HG03558 (cell line): ENCODE measurements around the gene PTX4.

Experiments used
- ATAC-seq: cut with Tn5 transposase; IDR thresholded peaks from one replicate; pipeline ENCODE4 v1.9.1; 2021; ENCODE audit warnings: moderate number of reproducible peaks; ENCODE audit not compliant: unreplicated experiment; ENCODE audit errors: extremely low read depth

The PTX4 gene

DNA sequence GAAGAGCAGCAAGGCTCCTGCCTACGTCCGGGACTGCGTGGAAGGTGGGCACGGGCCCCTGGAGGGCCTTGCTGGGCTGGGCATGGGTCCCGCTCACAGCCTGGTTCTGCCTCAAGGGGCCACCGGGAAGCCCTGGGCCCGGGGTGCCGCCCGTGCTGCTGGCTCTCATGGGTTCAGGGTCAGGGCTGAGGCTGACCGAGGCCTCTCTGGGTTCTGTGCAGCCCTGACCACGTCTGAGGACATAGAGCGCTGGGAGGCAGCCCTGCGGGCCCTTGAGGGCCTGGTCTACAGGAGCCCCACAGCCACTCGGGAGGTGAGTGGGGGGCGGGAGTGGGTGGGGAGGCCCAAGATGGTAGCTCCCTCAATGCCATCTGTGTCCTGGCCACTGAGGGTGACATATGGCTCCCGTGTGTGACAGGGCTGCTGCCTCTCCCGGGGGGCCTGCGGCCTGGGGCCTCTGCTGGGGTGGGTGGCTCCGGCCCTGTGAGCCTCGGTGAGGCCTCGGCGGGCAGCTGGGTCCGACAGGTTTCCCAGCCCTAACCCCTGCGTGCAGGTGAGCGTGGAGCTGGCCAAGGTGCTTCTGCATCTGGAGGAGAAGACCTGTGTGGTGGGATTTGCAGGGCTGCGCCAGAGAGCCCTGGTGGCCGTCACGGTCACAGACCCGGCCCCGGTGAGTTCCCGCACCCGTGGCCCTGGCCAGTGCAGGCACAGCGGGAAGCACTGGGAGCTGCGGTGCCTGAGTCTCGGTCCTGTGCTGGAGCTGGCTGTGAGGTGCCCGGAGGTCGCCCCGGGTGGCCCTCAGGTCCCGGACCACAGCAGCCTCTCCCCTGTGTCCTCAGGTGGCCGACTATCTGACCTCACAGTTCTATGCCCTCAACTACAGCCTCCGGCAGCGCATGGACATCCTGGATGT, 13.6 kb upstream of the PTX4 start:
- ATAC-seq: no peak

GRCh38 chr16:1501630-1502029, 12.9 kb upstream of the PTX4 start:
- ATAC-seq: no peak

DNA sequence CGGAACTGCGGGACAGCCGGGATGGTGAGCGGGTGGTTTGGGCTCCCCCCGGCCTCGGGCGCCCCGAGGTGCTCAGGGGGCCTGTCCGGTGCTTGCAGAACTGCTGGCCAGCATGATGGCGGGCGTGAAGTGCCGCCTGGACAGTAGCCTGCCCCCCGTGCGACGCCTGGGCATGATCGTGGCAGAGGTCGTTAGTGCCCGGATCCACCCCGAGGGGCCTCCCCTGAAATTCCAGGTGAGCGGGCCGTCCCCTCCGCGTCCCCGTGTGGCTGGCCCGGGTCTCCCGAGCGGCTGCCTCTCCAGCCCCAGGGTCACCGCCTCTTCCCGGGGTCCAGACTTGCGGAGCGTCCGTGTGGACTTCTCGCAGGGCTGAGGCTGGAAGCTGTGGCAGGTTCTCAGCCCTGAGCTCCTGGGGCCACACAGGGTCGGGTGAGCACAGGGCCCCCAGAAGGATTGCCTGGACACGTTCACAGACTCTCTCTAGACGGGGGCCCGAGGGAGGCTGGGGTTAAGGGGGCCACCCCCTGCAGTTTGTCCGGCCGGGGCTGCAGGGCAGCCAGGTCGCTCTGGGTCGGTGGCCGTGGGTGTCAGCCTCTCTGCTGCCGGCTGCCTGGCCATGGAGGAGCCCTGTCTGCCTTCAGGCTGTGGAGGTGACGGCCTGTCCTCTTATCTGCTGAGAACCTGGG, 11.9 kb upstream of the PTX4 start:
- no peak for ATAC-seq

- ATAC-seq: no peak
Observed at GRCh38 chr16:1499756-1500464, 11.2 kb upstream of the PTX4 start.

DNA sequence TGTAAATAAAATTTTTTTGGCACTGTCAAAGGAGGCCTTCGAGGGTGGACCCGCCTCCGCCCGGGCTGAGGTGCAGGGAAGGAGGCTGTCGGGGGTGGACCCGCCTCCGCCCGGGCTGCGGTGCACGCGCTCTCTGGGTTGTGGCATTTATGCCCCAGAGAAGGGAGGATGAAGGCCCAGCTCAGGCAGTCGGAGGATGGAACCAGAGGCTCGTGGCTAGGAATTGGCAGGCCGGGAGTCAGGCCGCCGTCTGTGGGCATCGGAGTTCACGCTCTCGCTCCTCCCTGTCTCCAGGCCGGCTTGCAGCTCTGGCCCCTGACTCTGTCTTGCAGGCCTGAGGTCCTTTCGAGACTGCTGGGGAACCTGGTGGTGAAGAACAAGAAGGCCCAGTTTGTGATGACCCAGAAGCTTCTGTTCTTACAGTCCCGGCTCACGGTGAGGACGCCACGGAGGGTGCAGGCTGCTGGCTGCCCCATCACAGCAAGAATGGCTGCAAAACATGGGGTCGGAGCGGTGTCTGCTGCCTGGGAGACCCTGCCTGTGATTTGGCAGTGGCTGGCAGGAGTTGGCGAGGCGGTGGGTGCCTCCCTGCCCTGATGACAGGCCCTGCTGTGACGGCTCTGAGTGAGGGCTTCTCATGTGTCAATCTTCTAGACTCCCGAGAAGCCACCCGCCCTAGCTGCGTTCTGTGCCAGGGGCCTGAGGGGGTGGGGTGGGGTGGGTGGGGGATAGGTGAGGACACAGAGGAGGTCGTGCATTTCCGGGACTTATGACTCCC, 10.3 kb upstream of the PTX4 start:
- ATAC-seq: no peak

- ATAC-seq: no peak
Observed at GRCh38 chr16:1497014-1497598, 8.4 kb upstream of the PTX4 start.

- ATAC-seq: no peak
Observed at GRCh38 chr16:1496464-1496863, 7.7 kb upstream of the PTX4 start.

DNA sequence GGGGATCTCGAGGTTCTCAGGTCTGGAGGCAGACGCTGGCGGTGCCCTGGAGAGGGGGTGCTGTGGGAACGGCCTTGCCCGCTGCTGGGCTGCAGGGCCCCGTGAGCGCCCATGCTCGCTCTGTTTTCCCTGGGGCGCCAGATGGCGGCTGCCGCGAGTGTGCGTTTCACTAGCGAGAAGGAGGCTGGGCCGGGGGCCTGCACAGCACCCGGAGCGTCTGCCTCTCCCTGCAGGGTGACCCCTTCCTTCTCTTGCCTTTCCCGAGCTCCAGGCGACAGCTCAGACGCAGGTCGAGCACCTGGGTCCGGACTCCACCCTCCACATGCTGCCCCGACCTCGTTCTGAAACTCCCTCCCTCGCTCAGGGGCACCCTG, 7.1 kb upstream of the PTX4 start:
- no peak for ATAC-seq

GRCh38 chr16:1495211-1495888, 6.6 kb upstream of the PTX4 start:
- no peak for ATAC-seq

GRCh38 chr16:1494711-1495110, 6.0 kb upstream of the PTX4 start:
- no peak for ATAC-seq

DNA sequence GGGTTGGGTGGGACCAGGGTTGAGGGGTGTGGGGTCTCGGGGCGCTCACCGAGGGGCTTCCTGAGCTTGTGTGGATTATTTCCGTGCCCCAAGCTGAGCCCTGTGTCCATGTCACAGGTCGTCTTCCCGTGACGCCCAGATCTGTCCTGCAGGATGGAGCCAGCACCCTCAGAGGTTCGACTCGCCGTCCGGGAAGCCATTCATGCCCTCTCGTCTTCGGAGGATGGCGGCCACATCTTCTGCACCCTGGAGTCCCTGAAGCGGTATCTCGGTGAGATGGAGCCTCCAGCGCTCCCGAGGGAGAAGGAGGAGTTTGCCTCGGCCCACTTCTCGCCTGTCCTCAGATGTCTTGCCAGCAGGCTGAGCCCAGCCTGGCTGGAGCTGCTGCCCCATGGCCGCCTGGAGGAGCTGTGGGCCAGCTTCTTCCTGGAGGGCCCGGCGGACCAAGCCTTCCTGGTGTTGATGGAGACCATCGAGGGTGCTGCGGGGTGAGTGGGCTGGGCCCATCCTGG, 5.4 kb upstream of the PTX4 start:
- no peak for ATAC-seq

DNA sequence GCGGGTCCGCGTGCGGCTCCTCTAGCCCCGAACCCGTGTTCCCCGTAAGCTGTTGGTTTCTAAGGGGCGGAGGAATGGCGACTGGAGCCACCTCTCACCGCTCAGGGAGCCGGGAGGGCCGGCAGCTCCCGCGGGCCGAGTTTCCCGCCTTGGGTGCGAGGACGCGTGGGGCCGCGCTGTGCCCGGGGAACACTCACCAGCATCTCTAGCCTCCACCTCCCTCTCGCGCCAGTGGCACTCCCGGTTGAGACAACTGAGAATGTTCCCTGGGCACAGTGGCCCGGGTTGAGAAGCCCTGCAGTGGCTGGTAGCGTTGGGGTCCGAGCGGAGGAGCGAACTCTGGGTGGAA, 5.0 kb upstream of the PTX4 start:
- ATAC-seq: no peak

- no peak for ATAC-seq
Observed at GRCh38 chr16:1492923-1493745, 4.4 kb upstream of the PTX4 start, which contains the start of gene TELO2. Gene TELO2 (plus strand): TSS chr16:1493360. CDS start chr16:1494282, 922 bp downstream.

DNA sequence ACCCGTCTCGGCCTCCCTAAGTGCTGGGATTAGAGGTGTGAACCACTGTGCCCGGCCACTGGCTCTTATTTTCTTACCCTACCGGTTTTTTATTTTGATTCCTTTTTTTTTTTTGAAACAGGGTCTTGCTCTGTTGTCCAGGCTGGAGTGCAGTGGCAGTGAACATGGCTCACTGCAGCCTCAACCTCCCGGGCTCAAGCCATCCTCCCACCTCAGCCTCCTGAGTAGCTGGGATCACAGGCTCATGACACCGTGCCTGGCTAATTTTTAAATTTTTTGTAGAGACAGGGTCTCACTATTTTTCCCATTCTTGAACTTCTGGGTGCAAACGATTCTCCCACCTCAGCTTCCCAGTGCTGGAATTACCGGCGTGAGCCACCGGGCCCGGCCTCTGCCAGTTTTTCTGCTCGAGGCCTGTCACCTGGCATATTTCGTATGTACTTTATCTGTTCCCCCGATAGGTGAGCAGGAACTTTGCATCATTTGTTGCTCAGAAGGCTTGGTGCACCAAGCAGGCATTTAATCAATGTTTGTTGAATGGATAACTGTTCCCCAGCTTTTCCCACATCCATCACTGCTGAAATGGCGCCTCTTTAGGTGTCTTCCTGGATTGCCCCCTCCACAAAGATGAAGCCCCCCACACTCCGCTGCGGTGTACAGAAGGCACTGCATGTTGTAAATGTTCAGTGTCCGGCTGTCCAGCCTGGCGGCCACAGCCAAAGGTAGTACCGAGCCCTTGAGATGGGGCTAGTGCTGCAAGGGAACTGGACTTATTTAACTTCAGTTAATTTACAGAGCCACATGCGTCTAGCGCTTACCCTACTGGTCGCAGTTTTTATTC, 3.6 kb upstream of the PTX4 start:
- no peak for ATAC-seq

GRCh38 chr16:1491327-1491726, 2.6 kb upstream of the PTX4 start:
- ATAC-seq: no peak

GRCh38 chr16:1489077-1489476, 333 bp upstream of the PTX4 start:
- no peak for ATAC-seq

GRCh38 chr16:1488054-1488601, 616 bp downstream of the PTX4 start:
- no peak for ATAC-seq
